ENCODE measurements around the gene ZEB1.
"Not testable (repeated sequence)": the region's sequence is repeated elsewhere in the genome, so short reads cannot be mapped to it uniquely, and the experiment has no call there.

ZEB1 gene

GRCh38 chr10:31358688-31359330 is 39.8 kb downstream of the ZEB1 start:
- DNase-seq (ENCODE audit: extremely low spot score): no peak
- CTCF ChIA-PET: interaction anchor here (1.7 kb wide), 1 partner anchor 13 kb away, joined by 3 read pairs; no protein-coding TSS in a partner anchor
- POLR2A ChIA-PET: no interaction called here
- TF ChIP-seq CTCF (IDR thresholded peaks at IDR 0.05; ENCODE audit: control extremely low read depth, extremely low read depth, low read depth, missing control alignments): no peak

- no peak for TF ChIP-seq CTCF (IDR thresholded peaks at IDR 0.05; ENCODE audit: control extremely low read depth, extremely low read depth, low read depth, missing control alignments)
- no peak for DNase-seq (ENCODE audit: extremely low spot score)
- ChIA-PET CTCF (interaction anchor here (1.3 to 1.7 kb wide), 2 partner anchors 14 to 19 kb away, joined by 3 to 5 read pairs; no protein-coding TSS in a partner anchor), POLR2A (no interaction called here)
These were observed 41.0 kb downstream of the ZEB1 start for GRCh38 chr10:31359979-31360378.

GRCh38 chr10:31361475-31361874 is 42.5 kb downstream of the ZEB1 start:
- CTCF ChIA-PET; POLR2A ChIA-PET; DNase-seq (ENCODE audit: extremely low spot score): not testable (repeated sequence)

GRCh38 chr10:31362023-31362641 is 43.1 kb downstream of the ZEB1 start:
- CTCF ChIA-PET: no interaction called here
- DNase-seq (ENCODE audit: extremely low spot score): no peak
- POLR2A ChIA-PET: no interaction called here
- TF ChIP-seq CTCF (IDR thresholded peaks at IDR 0.05; ENCODE audit: control extremely low read depth, extremely low read depth, low read depth, missing control alignments): no peak

- DNase-seq (ENCODE audit: extremely low spot score); POLR2A ChIA-PET; CTCF ChIA-PET: not testable (repeated sequence)
These were observed 44.7 kb downstream of the ZEB1 start for GRCh38 chr10:31363696-31364095.

GRCh38 chr10:31364238-31364637 is 45.2 kb downstream of the ZEB1 start:
- DNase-seq (ENCODE audit: extremely low spot score); POLR2A ChIA-PET; CTCF ChIA-PET: not testable (repeated sequence)

- ChIA-PET CTCF (interaction anchor here (1.2 to 2.7 kb wide), 2 partner anchors 13 to 17 kb away, joined by 5 to 6 read pairs; no protein-coding TSS in a partner anchor), POLR2A (no interaction called here)
- TF ChIP-seq CTCF (IDR thresholded peaks at IDR 0.05; ENCODE audit: control extremely low read depth, extremely low read depth, low read depth, missing control alignments): no peak
- no peak for DNase-seq (ENCODE audit: extremely low spot score)
These were observed 47.7 kb downstream of the ZEB1 start for GRCh38 chr10:31366703-31367102.

GRCh38 chr10:31368724-31369123 is 49.7 kb downstream of the ZEB1 start:
- POLR2A ChIA-PET: no interaction called here
- DNase-seq (ENCODE audit: extremely low spot score): no peak
- no peak for TF ChIP-seq CTCF (IDR thresholded peaks at IDR 0.05; ENCODE audit: control extremely low read depth, extremely low read depth, low read depth, missing control alignments)
- CTCF ChIA-PET: interaction anchor here (1.0 to 2.7 kb wide), 2 partner anchors 15 to 16 kb away, joined by 3 to 5 read pairs; no protein-coding TSS in a partner anchor
